ENCODE data around the gene EIF3B. TPM values are rescaled to one million over a fixed set of nuclear protein-coding genes. Genes with fewer than 3 reads are reported as not detected.
A peak's percentile ranks its signal among the peaks of the same experiment; 100 is the strongest.

Gene EIF3B
- total and polyA plus RNA-seq, 2 of the 4 experiments (the other 2 are of a cell fraction), result 105 to 201 TPM

DNA sequence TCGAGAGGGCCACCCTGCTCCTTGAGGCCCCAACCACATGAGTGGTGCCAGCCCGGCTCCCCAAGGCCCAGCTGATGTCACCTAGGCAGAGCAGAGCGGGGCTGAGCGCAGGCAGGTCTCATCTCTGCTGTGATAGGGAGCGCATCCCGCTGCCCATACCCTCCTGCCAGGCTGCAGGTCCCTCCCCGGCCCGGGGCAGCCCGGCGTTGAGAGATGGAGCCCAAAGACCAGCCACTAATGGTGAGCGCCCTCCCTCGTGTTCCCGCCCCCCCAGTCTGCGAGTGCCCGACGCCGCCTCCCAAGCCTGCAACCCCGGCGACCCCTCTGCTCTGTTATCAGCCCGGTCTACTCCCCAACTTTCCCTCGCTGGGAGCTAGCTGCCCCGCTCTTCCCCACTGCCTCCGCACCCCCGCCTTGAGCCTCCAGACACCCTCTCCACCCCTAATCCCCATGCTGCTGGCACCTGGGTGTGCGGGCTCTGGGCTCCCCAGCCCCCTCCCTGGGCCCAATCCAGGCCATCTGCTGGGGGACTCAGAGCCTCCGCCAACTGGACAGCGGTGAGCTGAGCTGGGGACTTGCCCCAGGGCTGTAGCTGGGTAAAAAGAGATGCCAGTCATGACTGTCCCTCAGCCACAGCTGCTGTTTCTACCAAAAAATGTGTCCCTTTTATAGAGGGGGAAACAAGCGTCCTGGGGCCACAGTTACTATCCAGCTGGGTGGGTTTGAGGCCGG lies 29.1 kb downstream of the EIF3B start:
- H4K20me1 ChIP-seq (ENCODE audit: insufficient read depth, low read length), result peaks cover 10% of the 10 kb centered on the region
- H3K4me1 ChIP-seq (ENCODE audit: control insufficient read depth, insufficient read depth, low read length), result no peaks in the 10 kb centered on the region
- no peaks in the 10 kb centered on the region for H3K9me3 ChIP-seq (ENCODE audit: control insufficient read depth, insufficient read depth, low read length)
- intact Hi-C loops (cut with micrococcal nuclease), result no loop called here
- BruUV-seq (replicated peaks), result no TSS peak
- dilution Hi-C loops (cut with HindIII; ENCODE audit: low sequenced_read_pairs, unreplicated experiment), result no loop called here
- H3K23ac ChIP-seq (ENCODE audit: low read depth, low read length), result no peak overlapping the region
- in situ Hi-C loops (cut with MboI; ENCODE audit: low sequenced_read_pairs), result no loop called here
- no peak for DNase-seq
- no peak for ATAC-seq (ENCODE audit: low read depth)
- H3K36me3 ChIP-seq (ENCODE audit: control insufficient read depth, insufficient read depth, low read length), result peaks cover 41% of the 10 kb centered on the region
- H2BK20ac ChIP-seq (ENCODE audit: low read depth, low read length), result no peak overlapping the region
- H4K91ac ChIP-seq (ENCODE audit: insufficient read depth, low read depth, low read length), result no peak overlapping the region
- no peak overlapping the region for H2AFZ ChIP-seq (replicated peaks; ENCODE audit: low read length, poor library complexity)
- H3K14ac ChIP-seq (replicated peaks; ENCODE audit: low read depth, low read length), result no peak overlapping the region
- H2BK120ac ChIP-seq (ENCODE audit: low read depth, low read length), result no peak overlapping the region
- CTCF ChIA-PET, result no interaction called here
- WGBS, 2 experiments (ENCODE audit: extremely low coverage in 2 of 2, insufficient read length in 1 of 2), result 93% methylated on average over 16 of the region's 29 CpGs; no CpG with 5 or more reads in 1 of the 2 experiments
- peaks cover 3 to 9% of the 10 kb centered on the region in 2 experiments for H3K79me1 ChIP-seq (ENCODE audit: low read depth in 1 of 2, low read length in 2 of 2)
- peak overlapping the region; percentile 70 for H2AK9ac ChIP-seq (replicated peaks; ENCODE audit: low read depth, low read length, poor library complexity)
- no peak overlapping the region for H2BK5ac ChIP-seq (ENCODE audit: low read depth, low read length, poor library complexity, severe bottlenecking)
- no peak overlapping the region for H3K27ac ChIP-seq (ENCODE audit: insufficient read depth, low read length)
- POLR2A ChIA-PET (ENCODE audit: unreplicated experiment), result no interaction called here
- no peak overlapping the region for H3K4me3 ChIP-seq (ENCODE audit: insufficient read depth, low read depth, low read length)
- H3K9me1 ChIP-seq (ENCODE audit: insufficient read depth, low read length), result no peaks in the 10 kb centered on the region; the same call in 1 of the 2 replicates
- H2BK15ac ChIP-seq (ENCODE audit: low read depth, low read length), result no peak overlapping the region
- no peak overlapping the region for H4K8ac ChIP-seq (ENCODE audit: low read depth in 2 of 2, low read length in 2 of 2)
- no peak overlapping the region for H3K18ac ChIP-seq (ENCODE audit: low read depth, low read length)
- no peak overlapping the region for H3K9ac ChIP-seq (ENCODE audit: low read depth, low read length)
- no peaks in the 10 kb centered on the region for H3K27me3 ChIP-seq (ENCODE audit: control insufficient read depth, insufficient read depth, low read length)
- H4K5ac ChIP-seq (ENCODE audit: low read depth, low read length), result no peak overlapping the region
- H2AK5ac ChIP-seq (ENCODE audit: low read depth, low read length), result no peak overlapping the region
- H3K56ac ChIP-seq (ENCODE audit: extremely low read depth, insufficient read depth, low read length), result no peak overlapping the region
- TF ChIP-seq RCOR1 (IDR thresholded peaks at IDR 0.05; ENCODE audit: insufficient replicate concordance, low read length) (no peak), NFE2L2 (IDR thresholded peaks at IDR 0.05; ENCODE audit: low read depth, low read length) (no peak), RAD21 (IDR thresholded peaks at IDR 0.05; ENCODE audit: low read length) (no peak), POLR2A (IDR thresholded peaks at IDR 0.05; ENCODE audit: low read depth, low read length) (no peak), SMC3 (IDR thresholded peaks at IDR 0.05; ENCODE audit: low read depth, low read length) (no peak), MAZ (IDR thresholded peaks at IDR 0.05; ENCODE audit: borderline replicate concordance, low read depth, low read length) (no peak), CEBPB (IDR thresholded peaks at IDR 0.05; ENCODE audit: low read depth, low read length) (no peak), RFX5 (IDR thresholded peaks at IDR 0.05; ENCODE audit: low read depth, low read length) (no peak), CHD1 (IDR thresholded peaks at IDR 0.05; ENCODE audit: low read depth, low read length) (no peak), MXI1 (IDR thresholded peaks at IDR 0.05; ENCODE audit: borderline replicate concordance, low read depth, low read length) (no peak), BHLHE40 (IDR thresholded peaks at IDR 0.05; ENCODE audit: low read depth, low read length) (no peak), FOS (IDR thresholded peaks at IDR 0.05; ENCODE audit: low read depth, low read length) (no peak), MAFK (IDR thresholded peaks at IDR 0.05; ENCODE audit: low read depth, low read length) (no peak)
- TF ChIP-seq, protein P1, sequence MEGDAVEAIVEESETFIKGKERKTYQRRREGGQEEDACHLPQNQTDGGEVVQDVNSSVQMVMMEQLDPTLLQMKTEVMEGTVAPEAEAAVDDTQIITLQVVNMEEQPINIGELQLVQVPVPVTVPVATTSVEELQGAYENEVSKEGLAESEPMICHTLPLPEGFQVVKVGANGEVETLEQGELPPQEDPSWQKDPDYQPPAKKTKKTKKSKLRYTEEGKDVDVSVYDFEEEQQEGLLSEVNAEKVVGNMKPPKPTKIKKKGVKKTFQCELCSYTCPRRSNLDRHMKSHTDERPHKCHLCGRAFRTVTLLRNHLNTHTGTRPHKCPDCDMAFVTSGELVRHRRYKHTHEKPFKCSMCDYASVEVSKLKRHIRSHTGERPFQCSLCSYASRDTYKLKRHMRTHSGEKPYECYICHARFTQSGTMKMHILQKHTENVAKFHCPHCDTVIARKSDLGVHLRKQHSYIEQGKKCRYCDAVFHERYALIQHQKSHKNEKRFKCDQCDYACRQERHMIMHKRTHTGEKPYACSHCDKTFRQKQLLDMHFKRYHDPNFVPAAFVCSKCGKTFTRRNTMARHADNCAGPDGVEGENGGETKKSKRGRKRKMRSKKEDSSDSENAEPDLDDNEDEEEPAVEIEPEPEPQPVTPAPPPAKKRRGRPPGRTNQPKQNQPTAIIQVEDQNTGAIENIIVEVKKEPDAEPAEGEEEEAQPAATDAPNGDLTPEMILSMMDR (conservative IDR thresholded peaks at IDR 0.05; ENCODE audit: low read depth, low read length), result no peak
- TF ChIP-seq, protein P2, sequence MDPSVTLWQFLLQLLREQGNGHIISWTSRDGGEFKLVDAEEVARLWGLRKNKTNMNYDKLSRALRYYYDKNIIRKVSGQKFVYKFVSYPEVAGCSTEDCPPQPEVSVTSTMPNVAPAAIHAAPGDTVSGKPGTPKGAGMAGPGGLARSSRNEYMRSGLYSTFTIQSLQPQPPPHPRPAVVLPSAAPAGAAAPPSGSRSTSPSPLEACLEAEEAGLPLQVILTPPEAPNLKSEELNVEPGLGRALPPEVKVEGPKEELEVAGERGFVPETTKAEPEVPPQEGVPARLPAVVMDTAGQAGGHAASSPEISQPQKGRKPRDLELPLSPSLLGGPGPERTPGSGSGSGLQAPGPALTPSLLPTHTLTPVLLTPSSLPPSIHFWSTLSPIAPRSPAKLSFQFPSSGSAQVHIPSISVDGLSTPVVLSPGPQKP (IDR thresholded peaks at IDR 0.05; ENCODE audit: borderline replicate concordance, low read depth, low read length), result no peak
- TF ChIP-seq, protein P3, sequence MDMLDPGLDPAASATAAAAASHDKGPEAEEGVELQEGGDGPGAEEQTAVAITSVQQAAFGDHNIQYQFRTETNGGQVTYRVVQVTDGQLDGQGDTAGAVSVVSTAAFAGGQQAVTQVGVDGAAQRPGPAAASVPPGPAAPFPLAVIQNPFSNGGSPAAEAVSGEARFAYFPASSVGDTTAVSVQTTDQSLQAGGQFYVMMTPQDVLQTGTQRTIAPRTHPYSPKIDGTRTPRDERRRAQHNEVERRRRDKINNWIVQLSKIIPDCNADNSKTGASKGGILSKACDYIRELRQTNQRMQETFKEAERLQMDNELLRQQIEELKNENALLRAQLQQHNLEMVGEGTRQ (IDR thresholded peaks at IDR 0.05; ENCODE audit: low read depth, low read length), result no peak
- no peak overlapping the region for H3K4me2 ChIP-seq (ENCODE audit: low read depth, low read length)
- H3K4ac ChIP-seq (ENCODE audit: low read depth, low read length), result no peak overlapping the region
